ENCODE results near the gene DOK3.

DOK3 gene

GRCh38 chr5:177512736-177513380 lies 3.2 kb upstream of the DOK3 start:
- peaks cover 17% of the 10 kb centered on the region for H3K36me3 ChIP-seq (ENCODE audit: insufficient read depth, low read length)
- no peaks in the 10 kb centered on the region for H3K9me3 ChIP-seq (ENCODE audit: control insufficient read depth, insufficient read depth, low read length)
- H3K4me1 ChIP-seq (ENCODE audit: insufficient read depth, low read length) = peaks cover 16% of the 10 kb centered on the region; the same call in 1 of the 2 replicates
- H3K9ac ChIP-seq (ENCODE audit: low read depth, low read length) = no peak overlapping the region

GRCh38 chr5:177511796-177512675 lies 2.4 kb upstream of the DOK3 start:
- peaks cover 16% of the 10 kb centered on the region; the same call in 1 of the 2 replicates for H3K4me1 ChIP-seq (ENCODE audit: insufficient read depth, low read length)
- H3K9me3 ChIP-seq (ENCODE audit: control insufficient read depth, insufficient read depth, low read length) = no peaks in the 10 kb centered on the region
- H3K9ac ChIP-seq (ENCODE audit: low read depth, low read length) = no peak overlapping the region
- peaks cover 17% of the 10 kb centered on the region for H3K36me3 ChIP-seq (ENCODE audit: insufficient read depth, low read length)

GRCh38 chr5:177511181-177511580 lies 1.6 kb upstream of the DOK3 start:
- H3K36me3 ChIP-seq (ENCODE audit: insufficient read depth, low read length) = peaks cover 17% of the 10 kb centered on the region
- peaks cover 16% of the 10 kb centered on the region; the same call in 1 of the 2 replicates for H3K4me1 ChIP-seq (ENCODE audit: insufficient read depth, low read length)
- H3K9ac ChIP-seq (ENCODE audit: low read depth, low read length) = no peak overlapping the region
- H3K9me3 ChIP-seq (ENCODE audit: control insufficient read depth, insufficient read depth, low read length) = no peaks in the 10 kb centered on the region

- H3K9me3 ChIP-seq (ENCODE audit: control insufficient read depth, insufficient read depth, low read length) = no peaks in the 10 kb centered on the region
- peaks cover 16% of the 10 kb centered on the region for H3K36me3 ChIP-seq (ENCODE audit: insufficient read depth, low read length)
- peaks cover 16% of the 10 kb centered on the region; the same call in 1 of the 2 replicates for H3K4me1 ChIP-seq (ENCODE audit: insufficient read depth, low read length)
- no peak overlapping the region for H3K9ac ChIP-seq (ENCODE audit: low read depth, low read length)
Observed at GRCh38 chr5:177510567-177511053, 984 bp upstream of the DOK3 start.

GRCh38 chr5:177509991-177510566 lies 453 bp upstream of the DOK3 start:
- Histone ChIP-seq H3K36me3 (ENCODE audit: insufficient read depth, low read length) (peaks cover 10% of the 10 kb centered on the region), H3K9me3 (ENCODE audit: control insufficient read depth, insufficient read depth, low read length) (no peaks in the 10 kb centered on the region), H3K9ac (ENCODE audit: low read depth, low read length) (no peak overlapping the region), H3K4me1 (ENCODE audit: insufficient read depth, low read length) (peaks cover 16% of the 10 kb centered on the region; the same call in 1 of the 2 replicates)

- Histone ChIP-seq H3K4me1 (ENCODE audit: insufficient read depth, low read length) (peaks cover 16% of the 10 kb centered on the region; the same call in 1 of the 2 replicates), H3K36me3 (ENCODE audit: insufficient read depth, low read length) (peaks cover 4% of the 10 kb centered on the region), H3K9me3 (ENCODE audit: control insufficient read depth, insufficient read depth, low read length) (no peaks in the 10 kb centered on the region), H3K9ac (ENCODE audit: low read depth, low read length) (no peak overlapping the region)
Observed at GRCh38 chr5:177508837-177509236, 789 bp downstream of the DOK3 start.

- H3K36me3 ChIP-seq (ENCODE audit: insufficient read depth, low read length) = peaks cover 4% of the 10 kb centered on the region
- H3K9ac ChIP-seq (ENCODE audit: low read depth, low read length) = no peak overlapping the region
- H3K4me1 ChIP-seq (ENCODE audit: insufficient read depth, low read length) = peaks cover 16% of the 10 kb centered on the region; the same call in 1 of the 2 replicates
Observed at GRCh38 chr5:177508221-177508611, 1.4 kb downstream of the DOK3 start.

GRCh38 chr5:177507596-177508220 lies 1.9 kb downstream of the DOK3 start:
- H3K9me3 ChIP-seq (ENCODE audit: control insufficient read depth, insufficient read depth, low read length) = no peaks in the 10 kb centered on the region
- H3K36me3 ChIP-seq (ENCODE audit: insufficient read depth, low read length) = peaks cover 4% of the 10 kb centered on the region
- H3K4me1 ChIP-seq (ENCODE audit: insufficient read depth, low read length) = peaks cover 16% of the 10 kb centered on the region; the same call in 1 of the 2 replicates
- H3K9ac ChIP-seq (ENCODE audit: low read depth, low read length) = no peak overlapping the region

More at GRCh38 chr5:177508221-177508611, 1.4 kb downstream of the DOK3 start:
- no peaks in the 10 kb centered on the region for H3K9me3 ChIP-seq (ENCODE audit: control insufficient read depth, insufficient read depth, low read length)

- no peak overlapping the region for H3K9ac ChIP-seq (ENCODE audit: low read depth, low read length)
Observed at GRCh38 chr5:177507165-177507564, 2.5 kb downstream of the DOK3 start.

GRCh38 chr5:177505075-177505474 lies 4.6 kb downstream of the DOK3 start:
- no peak overlapping the region for H3K9ac ChIP-seq (ENCODE audit: low read depth, low read length)

More at GRCh38 chr5:177507165-177507564, 2.5 kb downstream of the DOK3 start:
- Histone ChIP-seq H3K9me3 (ENCODE audit: control insufficient read depth, insufficient read depth, low read length) (no peaks in the 10 kb centered on the region), H3K4me1 (ENCODE audit: insufficient read depth, low read length) (peaks cover 16% of the 10 kb centered on the region; the same call in 1 of the 2 replicates), H3K36me3 (ENCODE audit: insufficient read depth, low read length) (peaks cover 4% of the 10 kb centered on the region)

GRCh38 chr5:177504086-177505056 lies 5.3 kb downstream of the DOK3 start:
- H3K36me3 ChIP-seq (ENCODE audit: insufficient read depth, low read length) = no peaks in the 10 kb centered on the region
- no peak overlapping the region for H3K9ac ChIP-seq (ENCODE audit: low read depth, low read length)
- peaks cover 7% of the 10 kb centered on the region; the same call in 1 of the 2 replicates for H3K4me1 ChIP-seq (ENCODE audit: insufficient read depth, low read length)
- H3K9me3 ChIP-seq (ENCODE audit: control insufficient read depth, insufficient read depth, low read length) = no peaks in the 10 kb centered on the region

More at GRCh38 chr5:177505075-177505474, 4.6 kb downstream of the DOK3 start:
- Histone ChIP-seq H3K9me3 (ENCODE audit: control insufficient read depth, insufficient read depth, low read length) (no peaks in the 10 kb centered on the region), H3K36me3 (ENCODE audit: insufficient read depth, low read length) (peaks cover 3% of the 10 kb centered on the region), H3K4me1 (ENCODE audit: insufficient read depth, low read length) (peaks cover 14% of the 10 kb centered on the region; the same call in 1 of the 2 replicates)

GRCh38 chr5:177503351-177504085 lies 6.1 kb downstream of the DOK3 start:
- H3K36me3 ChIP-seq (ENCODE audit: insufficient read depth, low read length) = no peaks in the 10 kb centered on the region
- peaks cover 4% of the 10 kb centered on the region; the same call in 1 of the 2 replicates for H3K4me1 ChIP-seq (ENCODE audit: insufficient read depth, low read length)
- no peaks in the 10 kb centered on the region for H3K9me3 ChIP-seq (ENCODE audit: control insufficient read depth, insufficient read depth, low read length)
- H3K9ac ChIP-seq (ENCODE audit: low read depth, low read length) = no peak overlapping the region

All from ES-I3 (cell line).